Putamen (tissue), 1 donor: Measurements from ENCODE around the gene KIAA0232.

Experiments used
- DNase-seq: peaks from one replicate; pipeline ENCODE4 v3.0.0-alpha.2; 2016; ENCODE audit warnings: low spot score

The KIAA0232 gene

GRCh38 chr4:6920171-6920570 lies 137.6 kb downstream of the KIAA0232 start:
- DNase-seq, result no peak

- no peak for DNase-seq
These were observed 141.0 kb downstream of the KIAA0232 start for GRCh38 chr4:6923507-6923906.

DNA sequence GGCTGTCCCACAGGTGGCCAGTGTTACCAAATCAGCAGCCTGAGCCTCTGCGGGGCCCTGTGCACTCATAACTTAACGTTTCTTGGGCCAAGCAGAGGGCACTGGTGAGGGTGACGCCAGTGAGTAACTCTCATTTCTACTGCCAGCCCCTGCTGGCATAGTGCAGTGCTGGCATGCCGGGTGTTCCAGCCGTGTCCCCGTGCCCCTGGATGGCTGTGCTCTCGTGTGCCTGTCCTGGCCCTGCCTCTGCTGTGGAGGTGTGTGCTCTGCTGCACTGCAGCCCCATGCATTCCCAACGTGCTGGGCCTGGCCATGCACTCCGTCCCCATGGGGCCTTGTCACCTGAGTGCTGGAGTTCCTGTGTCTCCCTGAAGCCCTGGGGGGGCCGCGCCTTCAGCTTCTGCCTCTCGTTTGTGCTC lies 141.8 kb downstream of the KIAA0232 start:
- DNase-seq, result no peak

GRCh38 chr4:6925357-6925836 lies 142.9 kb downstream of the KIAA0232 start:
- DNase-seq, result no peak

- DNase-seq, result no peak
These were observed 143.6 kb downstream of the KIAA0232 start for GRCh38 chr4:6926081-6926480.

DNA sequence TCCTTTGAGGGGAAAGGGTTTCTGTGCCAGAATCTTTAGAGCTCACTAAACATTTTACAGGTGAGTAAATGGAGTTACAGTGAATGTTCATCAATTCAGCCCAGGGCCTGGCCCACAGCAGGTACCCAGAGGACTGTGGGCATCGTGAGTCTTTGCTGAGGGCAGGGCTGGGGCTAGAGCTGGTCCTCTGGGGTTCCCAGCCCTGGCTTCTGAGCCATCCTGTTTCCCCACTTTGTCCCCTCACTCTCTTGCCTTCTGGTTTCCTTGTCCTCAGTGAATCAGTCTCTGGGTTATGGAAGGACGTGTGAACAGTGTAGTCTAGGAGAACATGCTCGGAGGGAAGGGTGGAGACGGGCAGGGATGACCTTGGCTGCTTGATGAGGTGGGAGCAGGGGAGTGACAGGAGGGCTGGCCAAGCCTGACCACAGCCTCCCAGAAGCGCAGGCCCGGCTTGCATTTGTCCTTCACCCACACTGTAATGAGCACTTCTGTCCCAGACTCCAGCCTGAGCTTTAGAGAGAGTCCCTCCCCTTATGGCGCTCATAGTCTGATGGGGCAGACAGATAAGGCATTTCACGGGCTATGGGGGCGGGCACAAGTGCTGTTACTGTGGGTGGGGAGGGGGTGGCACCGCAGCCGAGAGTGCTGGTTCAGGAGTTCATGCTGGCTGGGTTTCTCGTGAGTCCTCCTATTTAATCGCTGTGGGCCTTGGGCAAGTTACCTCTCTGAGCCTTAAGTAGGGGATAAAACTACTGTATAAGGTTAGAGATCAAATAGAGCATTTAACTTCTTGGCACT lies 144.4 kb downstream of the KIAA0232 start:
- no peak for DNase-seq

GRCh38 chr4:6928081-6928480 lies 145.6 kb downstream of the KIAA0232 start:
- no peak for DNase-seq

DNA sequence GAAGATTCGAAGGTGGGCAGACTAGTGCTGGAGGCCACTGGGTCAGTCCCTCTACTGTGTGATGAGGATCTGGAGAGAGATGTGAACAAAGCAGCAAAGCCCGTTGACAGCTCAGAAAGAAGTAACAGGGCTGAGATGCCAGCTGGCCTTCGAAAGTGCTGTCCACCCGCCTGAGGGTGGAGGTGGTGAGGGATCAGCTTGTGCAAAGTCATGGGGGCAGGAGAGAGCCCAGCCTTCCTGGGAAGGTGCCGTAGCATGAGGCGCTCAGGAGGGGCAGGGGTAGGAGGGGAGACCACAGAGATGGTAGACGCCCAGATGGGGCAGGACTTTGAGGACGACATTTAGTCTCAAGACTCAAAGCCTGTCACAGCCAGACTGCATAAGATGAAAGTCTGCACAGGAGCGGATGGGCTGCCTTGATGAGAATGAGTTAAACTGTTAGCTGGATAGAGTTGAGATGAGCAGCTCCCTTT lies 146.8 kb downstream of the KIAA0232 start:
- DNase-seq, result no peak

DNA sequence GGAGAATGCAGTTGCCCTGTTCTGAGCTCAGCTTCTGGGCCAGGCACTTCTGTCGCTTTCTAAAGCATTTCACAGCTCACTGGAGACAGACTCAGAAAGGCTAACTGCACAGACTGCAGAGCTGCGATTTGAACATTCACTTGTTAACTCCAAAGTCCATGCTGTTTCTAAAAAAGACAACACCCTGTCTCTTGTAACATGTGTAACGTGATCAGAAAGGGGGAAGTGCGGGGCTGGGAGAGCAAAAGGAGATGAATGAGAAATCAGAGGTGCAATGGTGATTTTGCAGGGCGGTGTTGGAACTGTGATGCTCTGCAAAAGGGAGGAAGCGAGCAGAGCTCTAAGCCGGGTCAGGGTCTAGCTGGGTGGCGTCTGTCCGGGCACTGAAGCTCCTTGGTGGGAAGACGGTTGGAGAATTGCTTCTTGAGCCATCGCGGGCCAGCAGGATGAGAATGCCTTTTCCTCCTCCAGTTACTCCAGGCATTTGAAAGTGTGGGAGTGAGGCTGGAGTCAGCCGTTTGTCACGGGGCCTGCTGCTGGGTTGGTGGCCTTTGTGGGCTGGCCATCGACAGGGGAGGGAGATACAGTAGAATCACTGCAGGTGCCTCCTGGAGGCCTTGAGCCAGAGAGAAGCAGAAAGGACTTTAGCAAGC lies 147.4 kb downstream of the KIAA0232 start:
- no peak for DNase-seq

DNA sequence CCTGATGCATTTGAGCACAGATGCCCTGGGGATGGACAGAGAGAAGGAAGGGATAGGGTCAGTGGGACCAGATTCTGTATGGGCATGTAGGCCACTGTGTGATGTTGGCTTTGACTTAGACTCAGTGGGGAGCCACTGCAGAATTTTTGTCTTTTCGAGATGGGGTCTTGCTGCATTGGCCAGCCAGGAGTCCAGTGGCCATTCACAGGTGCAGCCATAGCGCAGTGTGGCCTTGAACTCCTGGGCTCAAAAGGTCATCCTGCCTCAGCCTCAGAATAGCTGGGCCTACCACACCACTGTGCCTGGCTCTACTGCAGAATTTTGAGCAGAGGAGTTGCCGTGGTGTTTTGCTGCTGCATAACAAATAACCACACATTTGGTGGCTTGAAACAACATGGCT lies 149.9 kb downstream of the KIAA0232 start:
- DNase-seq, result no peak

- no peak for DNase-seq
These were observed 150.4 kb downstream of the KIAA0232 start for GRCh38 chr4:6932918-6933317.
